Loucy (cell line): ENCODE measurements around the gene SMC1B.

ENCODE experiments used
- EZH2phosphoT487 ChIP-seq: fragments of 200-600 bp; IDR thresholded peaks from 2 replicates; pipeline ENCODE4 v1.6.1; 2018; ENCODE audit warnings: antibody characterized with exemption, mild to moderate bottlenecking, moderate library complexity, borderline replicate concordance
- TF ChIP-seq, protein P1 (sequence below): fragments of 200-600 bp; sonication (generic); conservative IDR thresholded peaks from 2 replicates; pipeline ENCODE4 v1.5.1; 2014; ENCODE audit warnings: mild to moderate bottlenecking, antibody characterized with exemption, low read length

DNA sequence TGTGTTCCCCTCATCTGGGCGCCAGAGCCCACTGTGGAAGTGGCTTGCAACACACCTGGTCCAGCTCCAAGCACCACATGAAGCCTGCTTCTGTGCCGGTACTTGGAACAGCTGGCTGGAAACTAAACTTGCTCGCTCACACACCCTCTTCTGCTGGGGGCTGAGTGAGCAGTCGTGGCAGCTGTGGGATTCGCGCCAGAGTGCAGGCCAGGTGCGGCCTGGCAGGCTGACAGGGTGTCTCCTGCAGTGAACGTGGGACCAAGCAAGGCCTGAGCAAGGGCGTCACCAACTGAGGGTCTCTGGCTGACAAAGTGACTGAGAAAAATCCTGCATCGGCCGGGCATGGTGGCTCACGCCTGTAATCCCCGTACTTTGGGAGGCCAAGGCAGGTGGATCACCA, 15.2 kb downstream of the SMC1B start:
- TF ChIP-seq, protein P1, sequence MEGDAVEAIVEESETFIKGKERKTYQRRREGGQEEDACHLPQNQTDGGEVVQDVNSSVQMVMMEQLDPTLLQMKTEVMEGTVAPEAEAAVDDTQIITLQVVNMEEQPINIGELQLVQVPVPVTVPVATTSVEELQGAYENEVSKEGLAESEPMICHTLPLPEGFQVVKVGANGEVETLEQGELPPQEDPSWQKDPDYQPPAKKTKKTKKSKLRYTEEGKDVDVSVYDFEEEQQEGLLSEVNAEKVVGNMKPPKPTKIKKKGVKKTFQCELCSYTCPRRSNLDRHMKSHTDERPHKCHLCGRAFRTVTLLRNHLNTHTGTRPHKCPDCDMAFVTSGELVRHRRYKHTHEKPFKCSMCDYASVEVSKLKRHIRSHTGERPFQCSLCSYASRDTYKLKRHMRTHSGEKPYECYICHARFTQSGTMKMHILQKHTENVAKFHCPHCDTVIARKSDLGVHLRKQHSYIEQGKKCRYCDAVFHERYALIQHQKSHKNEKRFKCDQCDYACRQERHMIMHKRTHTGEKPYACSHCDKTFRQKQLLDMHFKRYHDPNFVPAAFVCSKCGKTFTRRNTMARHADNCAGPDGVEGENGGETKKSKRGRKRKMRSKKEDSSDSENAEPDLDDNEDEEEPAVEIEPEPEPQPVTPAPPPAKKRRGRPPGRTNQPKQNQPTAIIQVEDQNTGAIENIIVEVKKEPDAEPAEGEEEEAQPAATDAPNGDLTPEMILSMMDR, result no peak
- no peak for TF ChIP-seq EZH2phosphoT487
